HCT116 (cell line): ENCODE measurements around the gene DNAJA2. TPM values are rescaled to one million over a fixed set of nuclear protein-coding genes. Genes with fewer than 3 reads are reported as not detected.

Experiments
- ATAC-seq: fragments of 200-7000 bp; cut with Tn5 transposase; 2 replicates; pipeline ENCODE4 v1.9.1; 2020; ENCODE audit warnings: mild to moderate bottlenecking, moderate library complexity
- BruUV-seq: library from RNA; stranded (reverse); fragments of 400-500 nt; replicated peaks from 2 replicates; lab custom pipeline; 2021; lab: Mats Ljungman, UMichigan
- CTCF ChIA-PET: fragments of 300-600 bp; sonication (Branson Sonifier 250); formaldehyde crosslinking; loops from one replicate; lab custom pipeline; 2021; ENCODE audit warnings: antibody characterized with exemption; lab: Charles Lee
- POLR2A ChIA-PET: fragments of 300-600, 350-600 bp; sonication (Branson Sonifier 250); formaldehyde crosslinking; loops from one replicate; lab custom pipeline; 2021; ENCODE audit warnings: antibody characterized with exemption; lab: Charles Lee
- RAD21 ChIA-PET, 2 experiments: fragments of 300-600 bp; sonication (Branson Sonifier 250); formaldehyde crosslinking; loops; one replicate each; lab custom pipeline; 2023; ENCODE audit warnings: low total read pairs in 2 of 2; ENCODE audit not compliant: uncharacterized antibody in 2 of 2, unreplicated experiment in 2 of 2, low non-redundant PET in 1 of 2; lab: Charles Lee
- DNase-seq: peaks from one replicate; pipeline ENCODE4 v3.0.0-alpha.2; 2010; ENCODE audit warnings: low read depth, low spot score
- H2AFZ ChIP-seq: fragments of 200-600 bp; shearing (Covaris generic), sonication (generic); 2 replicates; pipeline ENCODE4 v1.6.1; 2017; ENCODE audit warnings: low read depth, mixed run types, mixed read lengths, antibody characterized with exemption, low read length; ENCODE audit not compliant: poor library complexity, severe bottlenecking
- H3K27ac ChIP-seq: 2 replicates; pipeline ENCODE4 v1.5.1; 2012; ENCODE audit warnings: low read depth, low read length
- H3K27me3 ChIP-seq: fragments of 200-600 bp; sonication (generic); 2 replicates; pipeline ENCODE4 v1.6.1; 2016; ENCODE audit warnings: mixed run types, low read length, mixed read lengths; ENCODE audit not compliant: insufficient read depth
- H3K36me3 ChIP-seq, 2 experiments: fragments of 200-500 bp in 1 of 2; fragments of 200-600 bp in 1 of 2; sonication (Bioruptor generic) in 1 of 2; sonication (generic) in 1 of 2; 2 replicates each; pipeline versions ENCODE4 v1.5.1 to v1.6.1; 2014 to 2016; ENCODE audit warnings: low read length in 2 of 2, inconsistent platforms in 1 of 2, mixed read lengths in 1 of 2, mixed run types in 1 of 2; ENCODE audit not compliant: insufficient read depth in 2 of 2, control insufficient read depth in 1 of 2
- H3K4me1 ChIP-seq, 2 experiments: fragments of 200-600 bp in 1 of 2; sonication (generic) in 1 of 2; 2 replicates each; pipeline versions ENCODE4 v1.5.1 to v1.6.1; 2012 to 2017; ENCODE audit warnings: low read length in 2 of 2, inconsistent platforms in 1 of 2, mild to moderate bottlenecking in 1 of 2, mixed read lengths in 1 of 2, mixed run types in 1 of 2, moderate library complexity in 1 of 2; ENCODE audit not compliant: insufficient read depth in 2 of 2, control insufficient read depth in 1 of 2
- H3K4me2 ChIP-seq: fragments of 200-600 bp; sonication (generic); 2 replicates; pipeline ENCODE4 v1.6.1; 2017; ENCODE audit warnings: mixed run types, low read length, mixed read lengths
- H3K4me3 ChIP-seq, 2 experiments: fragments of 200-600 bp in 1 of 2; sonication (generic) in 1 of 2; replicated peaks in 1 of 2; 2 replicates each; pipeline ENCODE4 v1.5.1; 2011 to 2016; ENCODE audit warnings: low read length in 2 of 2, control low read depth in 1 of 2, low read depth in 1 of 2, mild to moderate bottlenecking in 1 of 2, mixed read lengths in 1 of 2, mixed run types in 1 of 2
- H3K79me2 ChIP-seq: fragments of 200-600 bp; sonication (generic); 2 replicates; pipeline ENCODE4 v1.6.1; 2017; ENCODE audit warnings: mild to moderate bottlenecking, mixed run types, low read length, moderate library complexity, mixed read lengths; ENCODE audit not compliant: insufficient read depth
- H3K9ac ChIP-seq: fragments of 200-600 bp; sonication (generic); 2 replicates; pipeline ENCODE4 v1.6.1; 2016; ENCODE audit warnings: low read length, mixed read lengths
- H3K9me2 ChIP-seq: fragments of 200-600 bp; sonication (generic), shearing (Covaris generic); 2 replicates; pipeline ENCODE4 v1.6.1; 2017; ENCODE audit warnings: mixed run types, mild to moderate bottlenecking, moderate library complexity; ENCODE audit not compliant: insufficient read depth
- H3K9me3 ChIP-seq, 2 experiments: fragments of 200-500 bp in 1 of 2; fragments of 200-600 bp in 1 of 2; sonication (Bioruptor generic) in 1 of 2; sonication (generic) in 1 of 2; 2 replicates each; pipeline ENCODE4 v1.6.1; 2014 to 2017; ENCODE audit warnings: low read length in 2 of 2, mixed read lengths in 2 of 2, inconsistent platforms in 1 of 2, low read depth in 1 of 2, mild to moderate bottlenecking in 1 of 2, mixed run types in 1 of 2, moderate library complexity in 1 of 2; ENCODE audit not compliant: control insufficient read depth in 1 of 2, insufficient read depth in 1 of 2
- H4K20me1 ChIP-seq: fragments of 200-600 bp; sonication (generic), shearing (Covaris generic); 2 replicates; pipeline ENCODE4 v1.6.1; 2017; ENCODE audit warnings: mixed run types, mild to moderate bottlenecking, moderate library complexity; ENCODE audit not compliant: insufficient read depth
- CEBPB ChIP-seq: IDR thresholded peaks from 2 replicates; pipeline ENCODE4 v1.6.1; 2012; ENCODE audit warnings: low read depth
- EGR1 ChIP-seq: IDR thresholded peaks from 2 replicates; pipeline ENCODE4 v1.6.1; 2012; ENCODE audit warnings: low read depth
- ELF1 ChIP-seq: IDR thresholded peaks from 2 replicates; pipeline ENCODE4 v1.6.1; 2012; ENCODE audit warnings: low read depth, borderline replicate concordance
- EZH2 ChIP-seq: fragments of 200-600 bp; sonication (generic); IDR thresholded peaks from 2 replicates; pipeline ENCODE4 v1.6.1; 2017; ENCODE audit warnings: antibody characterized with exemption, mixed run types
- FOSL1 ChIP-seq: IDR thresholded peaks from 2 replicates; pipeline ENCODE4 v1.6.1; 2012; ENCODE audit warnings: low read depth
- JUND ChIP-seq: IDR thresholded peaks from 2 replicates; pipeline ENCODE4 v1.6.1; 2012
- MAX ChIP-seq: IDR thresholded peaks from 2 replicates; pipeline ENCODE4 v1.6.1; 2012
- POLR2A ChIP-seq: IDR thresholded peaks from 2 replicates; pipeline ENCODE4 v1.7.0; 2011; ENCODE audit warnings: borderline replicate concordance; ENCODE audit not compliant: insufficient read depth, insufficient read length; ENCODE audit errors: extremely low read depth
- POLR2AphosphoS5 ChIP-seq: IDR thresholded peaks from 2 replicates; pipeline ENCODE4 v1.6.1; 2011; ENCODE audit warnings: mild to moderate bottlenecking, low read depth, low read length, moderate library complexity
- RAD21 ChIP-seq: IDR thresholded peaks from 2 replicates; pipeline ENCODE4 v1.6.1; 2012; ENCODE audit warnings: low read depth, mild to moderate bottlenecking
- REST ChIP-seq: IDR thresholded peaks from 2 replicates; pipeline ENCODE4 v1.6.1; 2012; ENCODE audit warnings: low read depth
- SIN3A ChIP-seq: IDR thresholded peaks from 2 replicates; pipeline ENCODE4 v1.6.1; 2012; ENCODE audit warnings: low read depth
- SP1 ChIP-seq: IDR thresholded peaks from 2 replicates; pipeline ENCODE4 v1.6.1; 2012; ENCODE audit warnings: low read depth
- TCF7L2 ChIP-seq: IDR thresholded peaks from 2 replicates; pipeline ENCODE4 v1.7.0; 2011; ENCODE audit warnings: borderline replicate concordance, inconsistent platforms; ENCODE audit not compliant: insufficient read depth, insufficient read length; ENCODE audit errors: extremely low read depth
- ZBTB33 ChIP-seq: IDR thresholded peaks from 2 replicates; pipeline ENCODE4 v1.6.1; 2011; ENCODE audit warnings: mild to moderate bottlenecking, low read length, moderate library complexity; ENCODE audit not compliant: insufficient replicate concordance; ENCODE audit errors: extremely low read depth
- ZFX ChIP-seq: fragments of 450-650 bp; IDR thresholded peaks from 2 replicates; pipeline ENCODE4 v1.6.1; 2017
- ZNF274 ChIP-seq: fragments of 200-500 bp; sonication (Bioruptor generic); IDR thresholded peaks from 2 replicates; pipeline ENCODE4 v1.6.1; 2014; ENCODE audit warnings: mild to moderate bottlenecking, low read depth, low read length, inconsistent platforms
- intact Hi-C: fragments of 100-400 bp; cut with micrococcal nuclease; formaldehyde crosslinking; loops from 2 replicates; pipeline ENCODE4 v1.10.0; 2022
- total RNA-seq: library from RNA; stranded (reverse); gene quantifications from one replicate; pipeline ENCODE4 v1.2.1, GENCODE V29; 2021; ENCODE audit not compliant: unreplicated experiment
- TF ChIP-seq, protein P1 (sequence below), 3 experiments: fragments of 200-600 bp in 1 of 3; sonication (generic) in 1 of 3; IDR thresholded peaks in 2 of 3; conservative IDR thresholded peaks in 1 of 3; 2 replicates each; pipeline ENCODE4 v1.5.1; 2012 to 2017; ENCODE audit warnings: low read depth in 2 of 3, low read length in 2 of 3, antibody characterized with exemption in 1 of 3, borderline replicate concordance in 1 of 3, control low read depth in 1 of 3, mild to moderate bottlenecking in 1 of 3, mixed read lengths in 1 of 3, mixed run types in 1 of 3, moderate library complexity in 1 of 3; ENCODE audit not compliant: insufficient read depth in 1 of 3
- TF ChIP-seq, protein P2 (sequence below): IDR thresholded peaks from 2 replicates; pipeline ENCODE4 v1.6.1; 2012

The DNAJA2 gene
- total RNA-seq, 1 experiment from 2014 or later: 68.2 TPM

DNA sequence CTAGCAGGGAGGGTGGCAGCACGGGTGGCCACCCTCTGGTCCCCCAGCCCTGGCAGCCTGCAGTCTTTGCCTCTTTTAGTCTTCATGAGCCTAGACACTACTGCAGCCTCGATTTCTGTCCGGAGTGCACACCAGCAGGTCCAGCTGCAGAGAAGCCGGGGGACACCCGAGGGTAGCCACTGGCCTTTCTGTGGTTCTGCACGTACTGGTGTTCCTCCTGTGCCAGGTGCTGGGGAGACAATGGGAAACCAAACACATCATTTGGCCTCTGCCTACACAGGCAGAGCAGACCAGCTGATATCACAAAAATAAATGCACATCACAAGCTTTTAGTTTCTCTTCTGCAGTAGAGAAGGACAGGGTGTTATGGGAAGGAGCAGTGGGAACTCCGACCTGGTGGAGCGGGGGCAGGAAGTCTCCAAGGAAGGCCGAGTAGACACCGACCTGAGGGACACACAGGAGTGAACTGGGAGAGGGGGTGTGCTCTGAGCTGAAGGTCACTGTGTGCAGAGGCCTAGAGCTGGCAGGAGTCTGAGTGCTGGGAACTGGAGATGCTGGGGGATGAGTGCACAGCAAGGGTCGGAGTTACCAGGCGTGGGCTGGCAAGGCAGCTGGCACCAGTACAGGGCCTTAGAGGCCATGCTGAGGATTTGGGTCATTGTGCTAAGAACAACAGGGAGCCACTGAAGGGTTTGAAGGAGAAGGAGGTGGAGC, 66.3 kb downstream of the DNAJA2 start:
- Histone ChIP-seq H3K27me3 (no peaks in the 10 kb centered on the region), H3K9ac (no peak overlapping the region), H3K4me1 (no peaks in the 10 kb centered on the region), H3K4me2 (no peak overlapping the region), H3K4me3 (no peak overlapping the region), H3K9me2 (no peaks in the 10 kb centered on the region), H3K27ac (no peak overlapping the region), H3K9me3 (no peaks in the 10 kb centered on the region), H3K79me2 (no peaks in the 10 kb centered on the region), H2AFZ (no peak overlapping the region)
- intact Hi-C loops: no loop called here
- DNase-seq (no peak), ATAC-seq (no peak)
- ChIA-PET RAD21 (no interaction called here), CTCF (interaction anchor here (4.3 kb wide), 1 partner anchor 54 kb away, joined by 62 read pairs; no protein-coding TSS in a partner anchor), POLR2A (no interaction called here)
- BruUV-seq: no TSS peak
- no peak for TF ChIP-seq ZNF274
- TF ChIP-seq RAD21: no peak
- TF ChIP-seq POLR2AphosphoS5: no peak
- no peak for TF ChIP-seq REST
- TF ChIP-seq MAX: no peak
- TF ChIP-seq EZH2: no peak
- TF ChIP-seq TCF7L2: no peak
- TF ChIP-seq FOSL1: no peak
- no peak for TF ChIP-seq ZBTB33
- no peak for TF ChIP-seq POLR2A
- TF ChIP-seq, protein P1, sequence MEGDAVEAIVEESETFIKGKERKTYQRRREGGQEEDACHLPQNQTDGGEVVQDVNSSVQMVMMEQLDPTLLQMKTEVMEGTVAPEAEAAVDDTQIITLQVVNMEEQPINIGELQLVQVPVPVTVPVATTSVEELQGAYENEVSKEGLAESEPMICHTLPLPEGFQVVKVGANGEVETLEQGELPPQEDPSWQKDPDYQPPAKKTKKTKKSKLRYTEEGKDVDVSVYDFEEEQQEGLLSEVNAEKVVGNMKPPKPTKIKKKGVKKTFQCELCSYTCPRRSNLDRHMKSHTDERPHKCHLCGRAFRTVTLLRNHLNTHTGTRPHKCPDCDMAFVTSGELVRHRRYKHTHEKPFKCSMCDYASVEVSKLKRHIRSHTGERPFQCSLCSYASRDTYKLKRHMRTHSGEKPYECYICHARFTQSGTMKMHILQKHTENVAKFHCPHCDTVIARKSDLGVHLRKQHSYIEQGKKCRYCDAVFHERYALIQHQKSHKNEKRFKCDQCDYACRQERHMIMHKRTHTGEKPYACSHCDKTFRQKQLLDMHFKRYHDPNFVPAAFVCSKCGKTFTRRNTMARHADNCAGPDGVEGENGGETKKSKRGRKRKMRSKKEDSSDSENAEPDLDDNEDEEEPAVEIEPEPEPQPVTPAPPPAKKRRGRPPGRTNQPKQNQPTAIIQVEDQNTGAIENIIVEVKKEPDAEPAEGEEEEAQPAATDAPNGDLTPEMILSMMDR (IDR thresholded peaks at IDR 0.05 in 2 of 3, conservative IDR thresholded peaks at IDR 0.05 in 1 of 3; ENCODE audit: borderline replicate concordance in 1 of 3, insufficient read depth in 1 of 3, low read depth in 2 of 3, low read length in 2 of 3): no peak
- no peak for TF ChIP-seq ELF1
- no peak for TF ChIP-seq SP1
- TF ChIP-seq CEBPB: no peak
- no peak for TF ChIP-seq SIN3A
- TF ChIP-seq JUND: no peak
- TF ChIP-seq ZFX: no peak
- TF ChIP-seq EGR1: no peak
- TF ChIP-seq, protein P2, sequence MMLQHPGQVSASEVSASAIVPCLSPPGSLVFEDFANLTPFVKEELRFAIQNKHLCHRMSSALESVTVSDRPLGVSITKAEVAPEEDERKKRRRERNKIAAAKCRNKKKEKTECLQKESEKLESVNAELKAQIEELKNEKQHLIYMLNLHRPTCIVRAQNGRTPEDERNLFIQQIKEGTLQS: no peak
- TF ChIP-seq, all 23 proteins: peak for 0
- no peaks in the 10 kb centered on the region for H4K20me1 ChIP-seq
- H3K36me3 ChIP-seq: peaks cover 0 to 15% of the 10 kb centered on the region in 2 experiments; a peak in 2 of 4 replicates
